Hematopoietic multipotent progenitor cell treated with erythropoietin and hydrocortisone succinate and interleukin-3 and kit ligand, for 8 days (in vitro differentiated cells): Measurements from ENCODE around the gene SLC38A10.
A peak's percentile ranks its signal among the peaks of the same experiment; 100 is the strongest.

Source experiments
- DNase-seq: peaks from one replicate; pipeline ENCODE4 v3.0.0-alpha.2; 2015

SLC38A10 gene

DNA sequence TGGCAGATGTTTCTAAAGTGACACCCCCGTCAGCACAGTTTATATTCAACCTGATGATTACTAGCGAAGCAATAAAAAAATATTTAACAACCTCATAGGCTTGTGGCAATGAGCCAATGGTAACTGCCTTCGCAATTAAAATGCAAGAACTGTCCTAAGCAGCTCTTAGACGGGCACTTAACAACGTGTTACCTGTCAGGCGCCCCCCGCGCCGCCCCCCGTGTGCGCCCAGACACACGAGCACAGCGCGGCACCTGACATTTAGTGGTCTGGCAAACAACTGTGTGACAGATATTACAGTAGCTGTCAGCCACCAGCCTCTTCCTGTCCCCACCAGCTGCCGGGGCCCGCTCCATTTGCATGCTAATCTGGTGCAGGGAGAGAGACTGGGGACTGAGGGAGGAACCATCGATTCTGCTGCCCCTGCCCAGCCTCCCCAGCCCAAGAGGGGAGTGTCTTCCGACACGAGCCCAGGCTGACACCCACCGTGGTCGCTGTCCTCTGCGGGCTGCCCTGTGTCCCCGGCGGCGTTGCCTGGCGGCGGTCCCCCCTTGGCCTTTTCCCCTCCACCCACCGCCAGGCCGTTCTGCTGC is 43.3 kb downstream of the SLC38A10 start:
- no peak for DNase-seq

DNA sequence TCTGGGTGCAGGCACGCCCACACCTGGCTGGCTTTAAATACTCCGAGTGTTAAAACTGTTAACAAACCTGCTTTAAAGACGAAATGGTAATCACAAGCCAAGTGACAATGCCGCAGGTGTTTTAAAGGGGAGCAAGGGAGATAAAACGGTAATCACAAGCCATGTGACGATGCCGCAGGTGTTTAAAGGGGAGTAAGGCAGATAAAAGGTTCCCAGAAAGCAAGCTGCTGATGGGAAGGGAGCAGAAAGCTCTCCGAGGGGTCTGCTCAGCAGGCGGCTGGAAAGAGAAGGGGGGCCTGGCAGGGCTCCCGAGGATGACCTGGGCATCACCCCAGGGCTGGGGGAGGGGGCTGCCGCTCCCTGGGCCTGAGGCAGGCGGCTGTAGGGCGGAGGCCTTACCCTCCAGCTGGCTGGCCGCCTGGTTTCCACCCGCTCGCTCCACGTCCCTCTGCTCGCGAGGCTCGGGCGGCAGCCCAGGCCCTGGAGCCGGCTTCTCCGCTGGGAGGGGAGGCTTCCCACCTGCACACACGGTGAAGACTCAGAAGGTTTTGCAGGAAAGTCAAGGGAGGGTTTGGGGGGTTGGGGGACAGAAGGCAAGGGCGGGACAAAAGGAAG is 43.9 kb downstream of the SLC38A10 start:
- no peak for DNase-seq

DNA sequence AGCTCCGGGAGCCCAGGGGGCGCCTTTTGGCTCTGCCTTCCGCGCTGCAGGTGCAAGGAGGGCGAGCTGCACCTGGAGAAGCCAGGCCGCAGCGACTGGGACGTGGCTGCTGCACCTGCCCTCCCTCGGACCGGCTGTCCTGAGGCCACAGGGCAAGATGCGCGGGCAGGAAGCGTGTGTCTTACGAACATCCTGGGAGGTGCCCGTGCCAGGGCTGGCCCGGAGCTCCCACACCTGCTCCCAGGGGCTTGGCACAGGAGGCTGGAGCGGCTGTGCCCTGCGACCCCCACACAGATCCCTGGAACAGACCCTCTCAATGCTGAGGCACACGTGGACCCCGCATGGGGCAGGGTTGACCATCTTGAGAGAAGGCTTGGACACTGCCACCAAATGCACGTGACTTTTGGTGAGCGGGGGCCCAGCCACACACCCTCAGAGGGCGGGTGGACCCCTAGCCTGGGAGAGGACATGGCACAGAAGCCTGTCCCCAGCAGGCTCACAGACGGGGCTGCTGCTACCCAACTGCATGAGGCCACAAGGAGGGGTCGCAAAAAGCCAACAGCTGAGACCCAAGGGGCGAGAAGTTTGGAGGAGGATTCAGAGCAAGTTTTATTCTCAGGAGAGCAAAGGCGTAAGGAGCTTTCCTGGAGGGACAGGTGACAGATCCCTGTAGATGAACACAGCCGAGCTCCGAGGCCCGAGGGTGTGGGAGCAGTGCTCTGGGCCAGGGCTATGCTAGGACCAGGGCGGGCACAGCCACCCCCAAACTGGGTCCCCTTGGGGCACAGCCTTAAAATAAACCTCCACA is 44.6 kb downstream of the SLC38A10 start:
- DNase-seq, result no peak

DNA sequence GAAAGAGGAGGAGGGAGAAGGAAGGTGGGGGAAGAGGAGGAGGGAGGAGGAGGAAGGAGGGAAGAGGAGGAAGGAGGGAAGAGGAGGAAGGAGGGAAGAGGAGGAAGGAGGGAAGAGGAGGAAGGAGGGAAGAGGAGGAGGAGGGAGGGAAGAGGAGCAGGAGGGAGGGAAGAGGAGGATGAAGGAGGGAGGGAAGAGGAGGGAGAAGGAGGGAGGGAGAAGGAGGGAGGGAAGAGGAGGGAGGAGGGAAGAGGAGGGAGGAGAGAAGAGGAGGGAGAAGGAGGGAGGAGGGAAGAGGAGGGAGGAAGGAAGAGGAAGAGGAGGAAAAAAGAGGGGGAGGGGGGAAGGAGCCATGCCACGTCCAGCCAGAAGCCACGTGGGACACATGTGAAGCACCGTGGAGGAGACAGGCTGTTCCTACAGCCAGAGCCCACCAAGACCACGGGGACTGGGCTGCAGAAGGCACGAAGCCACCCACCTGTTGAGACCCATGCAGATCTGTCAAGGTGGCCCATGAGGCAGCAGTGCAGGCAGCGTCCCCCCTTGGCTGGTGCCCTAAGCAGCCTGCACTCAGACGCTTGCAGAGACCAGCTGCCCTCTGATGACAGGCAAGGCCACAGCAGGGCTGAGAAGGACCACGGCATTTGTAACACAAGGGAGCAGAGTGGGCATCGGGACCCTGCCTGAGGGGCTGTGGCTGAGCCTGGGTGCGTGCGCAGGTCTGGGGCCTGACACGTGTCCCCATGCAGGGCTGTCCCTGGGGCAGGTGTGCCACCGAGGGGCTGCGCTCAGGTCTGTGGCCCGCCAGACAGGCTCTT is 45.7 kb downstream of the SLC38A10 start:
- DNase-seq, result no peak

DNA sequence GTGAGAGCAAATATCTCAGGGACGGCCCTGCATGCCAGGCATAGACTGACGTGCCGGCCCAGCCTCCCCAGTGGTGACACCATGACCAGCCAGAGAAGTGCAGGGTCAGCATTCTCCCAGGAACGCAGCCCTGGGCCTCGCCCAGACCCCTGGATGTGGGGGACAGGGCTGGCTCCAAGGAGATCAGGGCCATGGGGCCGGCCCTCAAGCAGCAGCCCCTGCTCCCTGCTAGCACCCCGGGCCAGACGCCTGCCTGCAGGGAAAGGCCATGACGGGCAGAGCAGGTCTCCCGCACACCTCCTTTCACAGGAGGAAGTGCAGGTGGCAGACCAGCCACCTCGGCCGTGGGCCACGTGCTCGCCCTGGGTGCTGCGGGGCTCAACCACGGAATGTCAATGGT is 46.5 kb downstream of the SLC38A10 start:
- DNase-seq, result no peak

DNA sequence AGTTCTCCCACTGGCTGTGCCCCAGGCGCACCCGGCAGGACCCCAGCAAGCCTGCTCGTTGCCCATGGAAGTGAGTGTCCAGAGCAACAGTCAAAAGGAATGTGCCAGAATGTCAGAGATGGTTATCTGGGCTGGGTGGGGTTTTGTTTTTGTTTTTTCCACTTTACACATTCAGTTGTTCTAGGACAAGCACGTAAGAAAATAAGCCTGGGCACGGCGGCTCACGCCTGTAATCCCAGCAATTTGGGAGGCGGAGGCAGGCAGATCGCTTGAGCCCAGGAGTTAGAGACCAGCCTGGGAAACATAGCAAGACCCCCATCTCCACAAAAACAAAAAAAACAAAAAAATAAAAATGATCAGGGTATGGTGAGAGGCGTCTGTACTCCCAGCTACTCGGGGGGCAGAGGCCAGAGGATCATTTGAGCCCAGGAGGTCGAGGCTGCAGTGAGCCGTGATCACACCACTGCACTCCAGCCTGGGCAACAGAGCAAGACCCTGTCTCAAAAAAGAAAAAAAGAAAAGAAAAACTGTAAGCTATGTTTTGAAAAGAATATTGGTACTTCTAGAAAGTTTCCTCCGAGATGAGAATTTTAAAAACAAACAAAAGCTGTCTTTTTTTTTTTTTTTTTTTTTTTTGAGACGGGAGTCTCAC is 47.6 kb downstream of the SLC38A10 start:
- no peak for DNase-seq

DNA sequence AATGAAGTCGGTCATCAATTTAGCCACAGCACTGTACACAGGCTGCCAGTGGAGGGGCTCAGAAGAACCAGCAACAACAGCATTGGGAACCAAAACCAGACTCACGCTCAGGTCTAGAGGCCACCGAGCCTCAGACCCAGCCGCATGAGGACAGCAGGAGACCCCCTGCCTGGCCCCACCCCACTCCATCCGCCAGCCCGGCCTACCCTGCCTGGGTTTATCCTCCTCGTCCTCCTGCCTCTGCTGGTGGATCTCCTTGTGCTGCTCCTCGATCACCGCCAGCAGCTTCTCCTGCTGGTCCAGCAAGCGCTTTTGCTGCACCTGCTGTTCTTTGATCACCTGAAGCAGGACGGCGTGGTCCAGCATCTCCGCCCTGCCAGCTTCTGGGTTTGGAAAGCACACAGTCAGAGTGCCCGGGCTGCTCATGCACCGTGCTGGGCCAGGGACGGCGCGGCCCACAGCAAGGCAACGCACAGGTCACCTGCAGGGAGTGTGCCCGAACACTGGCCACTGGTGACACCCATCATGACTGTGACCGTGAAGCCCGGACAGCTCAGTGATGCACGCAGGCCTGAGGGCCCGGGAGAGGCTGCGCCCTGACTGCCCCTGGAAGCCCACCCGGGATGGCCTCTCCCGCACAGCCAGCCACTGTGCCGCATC is 48.3 kb downstream of the SLC38A10 start:
- no peak for DNase-seq

DNA sequence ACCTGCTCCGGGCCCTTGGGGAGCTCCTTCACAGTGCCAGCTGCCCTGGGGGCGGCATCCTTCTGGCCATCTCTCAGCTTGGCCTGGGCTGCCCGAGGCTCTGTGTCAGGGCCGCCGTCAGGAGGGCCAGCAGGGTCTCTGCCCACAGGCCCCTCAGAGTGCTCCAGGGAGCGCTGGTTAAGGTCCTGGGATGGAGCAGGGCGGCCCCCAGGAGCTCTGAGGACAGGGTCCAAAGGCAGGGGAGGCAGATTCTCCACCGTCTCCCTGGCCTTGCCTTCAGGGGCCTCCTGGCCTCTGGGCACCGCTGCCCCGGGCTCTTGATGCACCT is 48.8 kb downstream of the SLC38A10 start:
- DNase-seq, result no peak

DNA sequence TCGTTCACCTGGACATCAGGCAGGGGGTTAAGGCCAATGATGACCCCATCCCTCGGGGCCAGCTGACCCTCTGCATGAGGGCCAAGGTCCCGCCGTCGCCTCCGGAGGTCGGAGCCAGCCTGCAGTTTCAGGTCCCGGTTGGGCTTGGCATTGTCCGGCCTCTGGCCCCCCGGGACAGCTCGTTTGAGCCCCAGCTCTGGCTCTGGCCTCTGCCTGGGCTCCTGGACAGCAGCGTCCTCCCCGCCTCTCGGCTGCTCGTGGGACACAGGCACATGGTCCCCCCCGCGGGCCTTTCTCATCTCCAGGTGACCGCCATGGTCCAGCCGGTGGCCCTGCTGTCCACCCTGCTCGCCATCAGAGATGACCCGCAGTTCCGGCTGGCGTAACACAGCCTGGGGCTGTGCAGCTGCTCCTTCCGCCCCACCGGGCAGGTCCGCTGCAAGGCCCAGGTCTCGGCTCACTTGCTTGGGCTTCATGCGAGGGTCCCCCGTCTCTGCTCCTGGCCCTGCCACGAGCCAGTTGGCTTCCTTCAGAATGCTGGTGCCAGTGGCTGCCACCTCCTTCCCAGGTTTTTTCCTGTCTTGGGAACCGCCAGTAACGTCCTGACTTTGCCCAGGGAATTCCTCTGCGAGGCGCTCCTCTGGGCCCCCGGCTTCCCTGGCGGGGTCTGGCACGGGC is 49.3 kb downstream of the SLC38A10 start:
- DNase-seq, result no peak

DNA sequence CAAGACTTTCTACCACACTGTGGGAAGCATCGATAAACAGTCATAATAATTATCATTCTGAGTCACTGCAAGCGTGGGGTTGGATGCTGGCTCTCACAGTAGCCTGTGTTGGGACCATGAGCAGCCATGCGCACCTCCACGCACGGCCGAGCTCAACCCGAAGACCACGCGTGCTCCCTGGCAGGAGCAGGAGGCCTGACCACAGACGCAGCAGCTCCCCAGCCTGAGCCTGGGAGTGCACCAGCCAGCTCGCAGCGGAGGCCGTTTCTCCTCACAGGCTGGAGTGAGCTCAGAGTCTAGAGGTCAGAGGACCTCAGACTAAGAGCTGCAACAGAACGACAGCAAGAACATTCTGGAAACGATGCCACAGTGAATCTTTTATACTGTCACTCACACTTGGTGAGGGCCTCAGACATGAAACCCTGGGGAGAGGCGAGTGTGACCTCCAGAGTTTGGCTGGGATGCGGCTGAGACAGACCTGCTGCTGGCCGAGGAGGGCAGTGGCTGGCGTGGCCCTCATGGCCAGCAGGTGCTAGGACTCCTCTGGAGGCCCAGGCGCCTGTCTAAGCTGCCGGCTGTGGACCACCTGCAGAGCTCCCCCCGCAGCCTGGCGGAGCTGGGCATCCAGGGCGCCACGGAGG is 50.0 kb downstream of the SLC38A10 start:
- no peak for DNase-seq

DNA sequence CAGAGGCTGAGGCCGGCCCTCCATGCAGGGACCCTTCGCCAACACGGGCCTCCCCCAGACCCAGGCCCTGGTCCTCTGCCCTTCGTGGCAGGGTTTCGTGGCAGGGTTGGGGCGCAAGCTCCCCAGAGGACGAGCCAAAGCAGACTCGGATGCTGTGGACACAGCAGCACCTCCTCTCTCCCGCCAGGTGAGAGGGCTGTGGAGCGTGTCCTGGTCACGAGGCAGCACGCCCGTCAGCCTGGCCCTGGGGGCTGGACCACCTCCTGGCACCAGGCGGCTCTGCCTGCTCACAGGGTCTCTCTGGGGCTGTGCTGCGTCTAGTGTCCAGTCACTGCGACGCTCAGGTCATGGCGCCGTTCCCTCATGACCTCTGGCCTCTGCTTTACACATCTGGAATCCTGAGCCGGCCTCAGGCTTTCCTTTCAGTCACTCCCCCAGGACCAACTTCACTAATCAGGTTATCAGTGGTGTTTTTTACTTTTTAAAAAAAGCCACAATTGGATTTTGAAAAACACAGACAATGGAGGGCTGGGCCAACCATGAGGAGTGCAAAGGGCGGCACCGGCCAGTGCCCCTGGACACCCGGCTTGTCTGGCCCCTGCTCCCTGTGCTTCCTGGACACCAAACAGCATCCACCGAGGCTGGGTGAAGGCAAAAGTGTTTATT is 50.6 kb downstream of the SLC38A10 start:
- no peak for DNase-seq

DNA sequence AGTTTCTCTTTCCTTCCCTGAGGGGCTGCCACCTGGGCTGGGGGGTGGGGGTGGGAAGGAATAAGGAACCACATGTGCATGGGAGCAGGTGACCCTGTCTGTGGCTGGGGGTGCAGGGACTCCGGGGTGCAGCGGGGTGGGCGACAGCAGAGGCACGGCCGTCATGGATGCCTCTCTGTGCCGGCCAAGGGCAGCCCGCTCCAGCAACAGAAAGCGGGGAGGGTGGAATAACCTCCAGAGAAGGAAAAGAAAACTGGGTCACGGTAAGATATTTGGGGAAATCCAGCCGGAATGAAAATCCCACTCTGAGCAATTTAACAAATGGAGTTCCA is 51.8 kb downstream of the SLC38A10 start:
- DNase-seq, result no peak

DNA sequence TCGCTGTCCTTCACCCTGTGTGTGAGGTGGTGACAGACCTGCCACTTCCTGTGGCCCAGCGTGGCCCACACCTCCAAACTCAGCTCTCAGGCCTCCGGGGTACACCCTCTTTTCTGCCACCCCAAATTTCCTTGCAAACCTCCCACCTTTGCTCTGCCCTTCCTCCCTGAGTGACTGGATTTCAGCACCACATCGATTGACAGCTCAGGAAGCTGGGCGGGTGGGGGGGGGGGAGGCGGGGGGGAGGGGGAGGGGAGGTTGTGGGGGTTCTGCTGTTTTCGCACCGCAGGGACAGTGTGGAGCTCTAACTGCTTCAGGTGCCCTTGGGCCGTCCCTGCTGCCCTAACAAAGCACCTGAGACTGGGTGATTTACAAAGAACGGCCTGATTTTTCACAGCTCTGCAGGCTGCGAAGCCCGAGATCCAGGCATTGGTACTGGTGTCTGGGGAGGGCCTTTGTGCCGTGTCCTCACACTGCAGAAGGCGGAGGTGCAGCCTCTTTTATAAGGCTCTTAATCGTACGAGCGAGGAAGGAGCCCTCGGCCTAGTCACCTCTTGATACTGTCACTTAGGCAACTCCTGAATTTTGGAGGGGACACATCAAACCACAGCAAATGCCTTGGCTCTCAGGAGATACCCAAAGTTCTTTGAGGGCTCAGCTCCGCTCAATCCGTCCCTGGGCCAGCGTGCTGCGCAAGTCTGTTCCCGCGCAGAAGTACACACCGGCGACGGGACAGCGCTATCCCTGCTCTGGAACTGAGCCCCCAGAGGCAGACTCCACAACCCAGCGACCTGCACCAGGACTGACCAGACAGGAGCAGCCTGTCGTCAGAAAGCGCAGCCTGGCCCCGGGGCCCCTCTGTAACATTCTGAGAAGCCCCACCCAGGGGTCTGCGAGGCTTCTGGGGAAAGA is 52.4 kb downstream of the SLC38A10 start:
- DNase-seq, result no peak

DNA sequence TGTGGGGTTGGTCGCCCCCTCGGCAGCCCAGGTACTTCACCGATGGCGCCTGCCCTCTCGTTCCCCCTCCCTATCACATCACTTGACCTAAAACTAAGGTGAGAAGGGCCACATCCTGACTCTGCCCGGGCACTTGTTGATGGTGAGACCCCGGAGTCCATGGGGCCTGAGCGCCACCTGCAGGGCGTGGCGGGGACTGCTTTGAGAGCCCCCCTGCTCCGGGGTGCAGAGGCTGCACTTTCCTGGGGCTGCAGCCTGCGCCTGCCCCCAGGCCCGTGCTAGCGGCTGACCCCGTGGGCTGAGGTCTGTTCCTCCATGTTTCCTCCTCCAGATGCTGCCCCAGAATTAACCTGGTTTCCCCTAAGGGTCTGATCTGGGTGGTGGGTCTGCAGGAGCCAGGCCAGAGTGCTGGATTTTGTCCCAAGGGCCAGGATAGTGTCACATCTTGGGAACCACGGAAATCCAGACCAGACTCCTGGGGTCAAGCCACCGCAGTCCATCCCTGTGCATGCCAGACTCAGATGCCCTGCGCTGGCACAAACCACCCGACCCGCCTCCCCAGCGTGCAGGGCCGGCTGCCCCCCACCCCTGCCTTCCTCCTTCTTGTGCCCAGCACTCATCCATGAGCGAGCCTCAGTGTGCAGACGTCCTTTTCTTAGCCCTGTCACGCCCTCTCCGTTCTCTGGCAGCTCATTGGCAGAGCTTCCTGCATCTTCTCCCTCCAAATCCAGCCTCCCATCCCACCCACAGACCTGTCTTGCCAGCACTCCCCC is 53.3 kb downstream of the SLC38A10 start:
- DNase-seq, result peak; percentile 62

DNA sequence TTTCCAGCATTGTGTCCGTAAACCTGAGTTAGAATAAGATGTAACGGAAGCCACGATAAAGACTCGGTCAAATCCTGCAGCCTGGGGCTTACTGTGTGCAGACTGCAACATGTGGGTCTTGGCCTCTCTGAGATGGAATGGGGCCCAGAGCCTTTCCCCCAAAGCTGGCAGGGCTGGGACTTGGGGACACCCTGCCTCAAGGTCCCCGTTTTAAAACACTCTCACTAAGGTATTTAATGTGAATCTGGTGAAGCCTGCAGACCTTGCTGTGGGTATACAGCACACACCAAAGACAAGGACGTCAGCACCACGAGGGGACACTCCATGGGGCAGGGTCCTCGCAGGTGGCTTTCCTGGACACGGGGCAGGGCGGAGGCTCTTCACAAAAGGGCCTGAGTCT is 53.9 kb downstream of the SLC38A10 start:
- no peak for DNase-seq

DNA sequence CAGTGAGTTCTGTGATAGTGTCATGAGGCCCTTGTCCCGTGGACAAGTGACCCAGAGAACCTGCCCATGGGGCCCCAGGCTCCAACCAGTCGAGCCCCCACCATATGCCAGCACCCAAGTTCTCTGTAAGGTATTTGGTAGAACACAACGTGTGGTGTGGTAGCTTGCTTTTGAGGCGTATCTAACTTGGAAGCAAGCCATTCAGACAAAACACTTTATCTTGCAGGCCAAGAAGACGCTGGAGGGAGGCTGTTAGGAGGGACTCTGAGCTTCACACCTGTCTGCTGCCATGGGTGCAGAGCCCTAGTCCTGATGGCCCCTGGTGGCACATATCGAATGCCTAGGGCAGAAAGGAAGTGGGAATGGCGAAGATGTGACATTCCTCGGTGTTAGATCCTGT is 54.3 kb downstream of the SLC38A10 start:
- peak; percentile 86 for DNase-seq

DNA sequence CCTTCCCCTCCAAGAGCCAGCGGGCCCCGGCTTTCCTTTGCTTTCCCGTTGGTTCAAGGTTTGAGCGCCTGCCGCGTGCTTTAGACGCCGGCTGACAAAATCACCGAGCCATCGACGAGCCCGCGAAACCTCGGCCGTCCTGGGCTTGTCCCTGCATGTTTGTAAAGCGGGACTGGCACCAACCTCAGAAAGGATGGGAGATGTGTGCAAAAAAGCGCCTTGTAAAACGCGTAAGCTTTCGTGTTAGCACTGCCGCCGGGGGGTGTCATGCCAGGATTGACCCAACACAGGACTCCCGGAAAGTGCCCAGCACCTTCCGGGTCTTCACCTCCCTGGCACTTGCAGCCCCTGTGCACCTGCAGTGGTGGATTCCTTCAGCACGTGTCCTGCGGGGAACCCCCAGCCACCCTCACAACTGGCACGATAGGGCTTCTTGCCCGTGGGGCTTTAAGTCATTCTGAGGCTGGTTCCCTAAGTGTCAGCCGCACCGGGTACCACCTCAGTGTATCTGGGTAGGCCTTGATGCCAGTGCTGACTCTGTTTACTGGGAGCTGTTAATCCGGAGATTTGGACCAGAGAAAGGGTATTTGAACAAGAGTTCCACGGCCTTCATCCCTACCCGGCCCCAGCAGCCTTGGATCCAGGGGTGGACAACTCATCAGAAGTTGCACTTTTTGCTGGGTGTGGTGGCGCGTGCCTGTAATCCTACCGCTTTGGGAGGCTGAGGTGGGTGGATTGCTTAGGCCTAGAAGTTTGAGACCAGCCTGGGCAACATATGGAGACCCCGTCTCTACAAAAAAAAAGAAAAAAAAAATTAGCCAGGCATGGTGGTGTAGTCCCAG is 55.2 kb downstream of the SLC38A10 start:
- DNase-seq, result peak; percentile 47
